ENCODE results near the gene EPS15. TPM values are rescaled to one million over a fixed set of nuclear protein-coding genes. Genes with fewer than 3 reads are reported as not detected.

The EPS15 gene
- total and polyA plus RNA-seq, 2 experiments from 2014 or later: 26.9 to 41.1 TPM

DNA sequence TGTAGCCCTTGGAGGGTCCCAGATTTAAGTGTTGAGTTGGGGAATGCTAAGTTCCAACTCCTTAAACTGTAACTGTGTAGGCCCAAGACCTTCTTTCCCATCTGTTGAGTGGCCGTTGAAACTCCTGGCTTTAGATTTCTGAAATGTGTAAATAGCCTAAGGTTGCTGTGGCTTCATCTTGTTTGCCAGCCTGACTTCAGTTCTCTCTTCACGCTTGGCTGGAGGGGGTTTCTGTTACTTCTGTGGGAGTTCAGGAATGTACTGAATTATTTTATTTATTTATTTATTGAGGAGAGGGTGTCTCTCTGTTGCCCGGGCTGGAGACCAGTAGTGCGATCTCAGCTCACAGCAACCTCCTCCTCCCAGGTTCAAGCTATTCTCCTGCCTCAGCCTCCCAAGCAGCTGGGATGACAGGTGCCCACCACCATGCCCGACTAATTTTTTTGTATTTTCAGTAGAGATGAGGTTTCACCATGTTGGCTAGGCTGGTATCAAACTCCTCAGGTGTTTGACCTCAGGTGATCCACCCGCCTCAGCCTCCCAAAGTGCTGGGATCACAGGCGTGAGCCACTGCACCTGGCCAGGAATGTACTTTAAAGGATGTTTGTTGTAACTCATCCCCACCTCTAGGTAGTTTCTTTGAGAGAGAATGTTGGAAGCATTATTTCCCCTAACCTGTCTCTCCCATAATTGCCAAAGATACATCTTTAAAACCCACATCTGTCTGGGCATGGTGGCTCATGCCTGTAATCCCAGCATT lies 194.6 kb downstream of the EPS15 start:
- H3K9me3 ChIP-seq (ENCODE audit: low read depth): no peaks in the 10 kb centered on the region
- in situ Hi-C loops (cut with MboI): no loop called here

DNA sequence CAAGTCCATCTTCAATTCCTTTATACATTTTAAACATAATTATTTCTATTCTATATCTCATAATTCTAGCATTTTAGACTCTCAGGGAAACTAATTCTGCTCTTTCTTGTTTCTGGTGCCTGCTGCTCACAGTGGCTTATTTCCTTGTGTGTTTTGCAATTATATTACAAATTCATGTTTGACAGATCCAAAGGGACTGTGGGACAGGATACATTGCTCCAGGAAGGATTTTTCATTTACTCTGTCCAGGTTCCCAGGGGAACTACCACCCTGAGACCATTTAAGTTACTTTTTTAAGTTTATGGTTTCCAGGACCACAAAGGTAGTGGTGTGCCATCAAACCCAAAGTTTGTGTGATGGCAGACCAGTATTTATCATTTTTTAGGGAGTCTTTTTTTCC lies 195.3 kb downstream of the EPS15 start:
- in situ Hi-C loops (cut with MboI): no loop called here
- H3K9ac ChIP-seq: no peak overlapping the region
- no peaks in the 10 kb centered on the region for H3K4me1 ChIP-seq (ENCODE audit: insufficient read depth)
- no peak overlapping the region for H3K4me2 ChIP-seq (ENCODE audit: unreplicated experiment)
- H3K4me3 ChIP-seq: no peak overlapping the region
- H3F3A ChIP-seq (ENCODE audit: insufficient read depth): no peaks in the 10 kb centered on the region
- no peak overlapping the region for H3K27ac ChIP-seq
- no peaks in the 10 kb centered on the region for H4K20me1 ChIP-seq (ENCODE audit: insufficient read depth)
- H3K79me2 ChIP-seq (ENCODE audit: insufficient read depth): no peaks in the 10 kb centered on the region
- DNase-seq: no peak
- H3K9me2 ChIP-seq (ENCODE audit: insufficient read depth): no peaks in the 10 kb centered on the region
- no peaks in the 10 kb centered on the region for H3K36me3 ChIP-seq (ENCODE audit: low read depth)
- no peaks in the 10 kb centered on the region for H3K9me3 ChIP-seq (ENCODE audit: low read depth)
- TF ChIP-seq EZH2phosphoT487 (IDR thresholded peaks at IDR 0.05; ENCODE audit: insufficient read depth, low read depth): no peak
- no peak for TF ChIP-seq EZH2 (IDR thresholded peaks at IDR 0.05; ENCODE audit: insufficient read depth, poor library complexity, severe bottlenecking)
- no peaks in the 10 kb centered on the region for H3K27me3 ChIP-seq (replicated peaks; ENCODE audit: insufficient read depth)
- no peak overlapping the region for H2AFZ ChIP-seq

More for the DNA sequence above, 194.6 kb downstream of the EPS15 start:
- H3K4me2 ChIP-seq (ENCODE audit: unreplicated experiment): no peak overlapping the region
- no peak overlapping the region for H3K4me3 ChIP-seq
- no peaks in the 10 kb centered on the region for H3K9me2 ChIP-seq (ENCODE audit: insufficient read depth)
- no peaks in the 10 kb centered on the region for H3K4me1 ChIP-seq (ENCODE audit: insufficient read depth)
- no peaks in the 10 kb centered on the region for H3F3A ChIP-seq (ENCODE audit: insufficient read depth)
- H3K27ac ChIP-seq: no peak overlapping the region
- H3K79me2 ChIP-seq (ENCODE audit: insufficient read depth): no peaks in the 10 kb centered on the region
- H3K36me3 ChIP-seq (ENCODE audit: low read depth): no peaks in the 10 kb centered on the region
- no peak for TF ChIP-seq EZH2phosphoT487 (IDR thresholded peaks at IDR 0.05; ENCODE audit: insufficient read depth, low read depth)
- TF ChIP-seq EZH2 (IDR thresholded peaks at IDR 0.05; ENCODE audit: insufficient read depth, poor library complexity, severe bottlenecking): no peak
- no peaks in the 10 kb centered on the region for H3K27me3 ChIP-seq (replicated peaks; ENCODE audit: insufficient read depth)
- 90 to 95% methylated on average over 7 of the region's 7 CpGs for WGBS, 2 experiments (ENCODE audit: low coverage in 1 of 2, low lambda C conversion rate in 2 of 2, missing lambda C conversion rate in 2 of 2)
- DNase-seq: no peak
- no peaks in the 10 kb centered on the region for H4K20me1 ChIP-seq (ENCODE audit: insufficient read depth)
- no peak overlapping the region for H3K9ac ChIP-seq
- H2AFZ ChIP-seq: no peak overlapping the region

DNA sequence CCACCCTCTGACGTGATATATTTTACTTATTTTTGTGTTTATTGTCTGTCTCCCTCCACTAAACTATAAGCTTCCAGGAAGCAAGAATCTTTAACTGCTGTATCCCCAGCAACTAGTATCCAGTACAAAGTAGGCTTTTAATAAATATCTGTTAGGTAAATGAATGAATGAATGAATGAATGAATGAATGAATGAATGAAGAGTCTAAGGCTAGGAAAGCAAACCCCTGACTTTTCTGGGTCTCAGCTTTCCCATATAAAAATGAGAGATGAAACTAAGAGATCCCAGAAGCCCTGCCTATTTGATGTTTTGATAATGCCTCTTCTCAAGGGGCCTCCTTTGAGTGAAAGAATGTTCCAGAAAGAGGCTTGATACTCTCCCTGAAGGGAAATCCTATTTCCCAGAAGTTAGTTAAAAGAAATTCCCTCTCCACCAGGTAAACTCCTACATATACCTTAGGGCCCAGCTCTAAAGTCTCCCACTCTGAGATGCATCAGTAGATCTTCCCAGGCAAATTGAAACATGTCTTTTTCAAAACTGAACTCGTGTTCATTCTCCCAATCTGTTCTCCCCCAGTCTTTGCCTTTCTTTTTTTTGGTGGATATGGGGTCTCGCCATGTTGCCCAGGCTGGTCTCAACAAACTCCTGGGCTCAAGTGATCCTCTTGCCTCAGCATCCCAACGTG lies 196.5 kb downstream of the EPS15 start:
- in situ Hi-C loops (cut with MboI): no loop called here
- Histone ChIP-seq H3K36me3 (ENCODE audit: low read depth) (no peaks in the 10 kb centered on the region), H3K79me2 (ENCODE audit: insufficient read depth) (no peaks in the 10 kb centered on the region), H3K9me3 (ENCODE audit: low read depth) (no peaks in the 10 kb centered on the region), H3K9ac (no peak overlapping the region), H3K27ac (no peak overlapping the region), H3F3A (ENCODE audit: insufficient read depth) (no peaks in the 10 kb centered on the region), H3K27me3 (replicated peaks; ENCODE audit: insufficient read depth) (no peaks in the 10 kb centered on the region), H3K9me2 (ENCODE audit: insufficient read depth) (no peaks in the 10 kb centered on the region), H3K4me2 (ENCODE audit: unreplicated experiment) (no peak overlapping the region), H4K20me1 (ENCODE audit: insufficient read depth) (no peaks in the 10 kb centered on the region), H3K4me3 (no peak overlapping the region), H2AFZ (no peak overlapping the region), H3K4me1 (ENCODE audit: insufficient read depth) (no peaks in the 10 kb centered on the region)
- DNase-seq: no peak
- TF ChIP-seq EZH2 (IDR thresholded peaks at IDR 0.05; ENCODE audit: insufficient read depth, poor library complexity, severe bottlenecking): no peak
- no peak for TF ChIP-seq EZH2phosphoT487 (IDR thresholded peaks at IDR 0.05; ENCODE audit: insufficient read depth, low read depth)
- 71 to 77% methylated on average over 4 of the region's 4 CpGs for WGBS, 2 experiments (ENCODE audit: low coverage in 1 of 2, low lambda C conversion rate in 2 of 2, missing lambda C conversion rate in 2 of 2)

DNA sequence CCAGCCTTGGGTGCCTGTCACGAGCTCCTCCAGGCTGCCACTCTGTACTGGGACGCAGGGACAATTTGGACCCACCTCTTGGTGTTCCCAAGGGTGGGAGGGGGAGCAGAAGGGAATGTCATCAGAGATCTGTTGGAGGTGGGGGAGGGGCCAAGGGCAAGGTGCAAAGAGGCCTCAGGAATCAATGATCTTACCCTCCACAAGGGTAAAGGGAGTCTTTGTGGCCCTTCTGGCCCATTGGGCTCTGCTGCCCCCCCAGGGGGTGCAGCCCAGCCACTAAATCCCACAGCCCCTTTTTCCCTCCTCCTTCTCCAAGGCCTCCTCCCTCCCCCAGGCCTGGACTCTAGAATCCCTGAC lies 197.2 kb downstream of the EPS15 start:
- Histone ChIP-seq H3F3A (ENCODE audit: insufficient read depth) (no peaks in the 10 kb centered on the region), H3K4me3 (no peak overlapping the region), H3K36me3 (ENCODE audit: low read depth) (no peaks in the 10 kb centered on the region), H3K9me3 (ENCODE audit: low read depth) (no peaks in the 10 kb centered on the region), H3K4me1 (ENCODE audit: insufficient read depth) (no peaks in the 10 kb centered on the region), H3K4me2 (ENCODE audit: unreplicated experiment) (no peak overlapping the region), H3K79me2 (ENCODE audit: insufficient read depth) (no peaks in the 10 kb centered on the region), H3K9ac (no peak overlapping the region), H3K9me2 (ENCODE audit: insufficient read depth) (no peaks in the 10 kb centered on the region), H3K27me3 (replicated peaks; ENCODE audit: insufficient read depth) (no peaks in the 10 kb centered on the region), H2AFZ (no peak overlapping the region), H3K27ac (no peak overlapping the region), H4K20me1 (ENCODE audit: insufficient read depth) (no peaks in the 10 kb centered on the region)
- no peak for TF ChIP-seq EZH2phosphoT487 (IDR thresholded peaks at IDR 0.05; ENCODE audit: insufficient read depth, low read depth)
- TF ChIP-seq EZH2 (IDR thresholded peaks at IDR 0.05; ENCODE audit: insufficient read depth, poor library complexity, severe bottlenecking): no peak
- in situ Hi-C loops (cut with MboI): no loop called here
- 64 to 75% methylated on average over 2 of the region's 2 CpGs for WGBS, 2 experiments (ENCODE audit: low coverage in 1 of 2, low lambda C conversion rate in 2 of 2, missing lambda C conversion rate in 2 of 2)
- DNase-seq: no peak

Measured in GM23248 (cell line).